ENCODE results near the gene NTN3.

The NTN3 gene

GRCh38 chr16:2457267-2457666 is 13.8 kb upstream of the NTN3 start:
- H3K36me3 ChIP-seq (ENCODE audit: insufficient read depth, low read length) = peaks cover 12% of the 10 kb centered on the region; the same call in 1 of the 2 replicates
- H3K79me2 ChIP-seq (ENCODE audit: control insufficient read depth, insufficient read depth, low read length, unreplicated experiment) = peaks cover 8% of the 10 kb centered on the region
- H3K27me3 ChIP-seq (ENCODE audit: insufficient read depth, low read length) = no peaks in the 10 kb centered on the region
- H3K4me1 ChIP-seq (ENCODE audit: control insufficient read depth, insufficient read depth, low read length, unreplicated experiment) = peaks cover 8% of the 10 kb centered on the region
- H3K27ac ChIP-seq (ENCODE audit: low read depth, low read length) = no peak overlapping the region
- no peak overlapping the region for H2AFZ ChIP-seq (ENCODE audit: low read length, unreplicated experiment)
- no peak overlapping the region for H3K4me3 ChIP-seq (ENCODE audit: low read depth, low read length)

- Histone ChIP-seq H2AFZ (ENCODE audit: low read length, unreplicated experiment) (no peak overlapping the region), H3K27me3 (ENCODE audit: insufficient read depth, low read length) (no peaks in the 10 kb centered on the region), H3K27ac (ENCODE audit: low read depth, low read length) (no peak overlapping the region), H3K36me3 (ENCODE audit: insufficient read depth, low read length) (peaks cover 7% of the 10 kb centered on the region; the same call in 1 of the 2 replicates), H3K4me1 (ENCODE audit: control insufficient read depth, insufficient read depth, low read length, unreplicated experiment) (peaks cover 8% of the 10 kb centered on the region), H3K4me3 (ENCODE audit: low read depth, low read length) (no peak overlapping the region), H3K79me2 (ENCODE audit: control insufficient read depth, insufficient read depth, low read length, unreplicated experiment) (peaks cover 8% of the 10 kb centered on the region)
These were observed 13.2 kb upstream of the NTN3 start for GRCh38 chr16:2457946-2458345.

- Histone ChIP-seq H3K4me1 (ENCODE audit: control insufficient read depth, insufficient read depth, low read length, unreplicated experiment) (peaks cover 12% of the 10 kb centered on the region), H3K36me3 (ENCODE audit: insufficient read depth, low read length) (peaks cover 1% of the 10 kb centered on the region; the same call in 1 of the 2 replicates), H2AFZ (ENCODE audit: low read length, unreplicated experiment) (peak overlapping the region; percentile 41), H3K79me2 (ENCODE audit: control insufficient read depth, insufficient read depth, low read length, unreplicated experiment) (peaks cover 8% of the 10 kb centered on the region), H3K27me3 (ENCODE audit: insufficient read depth, low read length) (no peaks in the 10 kb centered on the region), H3K27ac (ENCODE audit: low read depth, low read length) (no peak overlapping the region), H3K4me3 (ENCODE audit: low read depth, low read length) (peak overlapping the region; percentile 78)
These were observed 12.0 kb upstream of the NTN3 start for GRCh38 chr16:2458887-2459646.

- Histone ChIP-seq H3K4me3 (ENCODE audit: low read depth, low read length) (peak within 1 kb of the TSS; percentile 78), H3K27me3 (ENCODE audit: insufficient read depth, low read length) (no peaks in the 10 kb centered on the region), H3K4me1 (ENCODE audit: control insufficient read depth, insufficient read depth, low read length, unreplicated experiment) (peaks cover 12% of the 10 kb centered on the region), H2AFZ (ENCODE audit: low read length, unreplicated experiment) (peak within 1 kb of the TSS; percentile 41), H3K27ac (ENCODE audit: low read depth, low read length) (no peak within 1 kb of the TSS), H3K36me3 (ENCODE audit: insufficient read depth, low read length) (no peaks in the 10 kb centered on the region), H3K79me2 (ENCODE audit: control insufficient read depth, insufficient read depth, low read length, unreplicated experiment) (peaks cover 8% of the 10 kb centered on the region)
These were observed 11.3 kb upstream of the NTN3 start, which contains the start of gene TEDC2 for GRCh38 chr16:2459647-2460390. Gene TEDC2 (plus strand): TSS chr16:2460109. CDS start chr16:2460145, 36 bp downstream.

DNA sequence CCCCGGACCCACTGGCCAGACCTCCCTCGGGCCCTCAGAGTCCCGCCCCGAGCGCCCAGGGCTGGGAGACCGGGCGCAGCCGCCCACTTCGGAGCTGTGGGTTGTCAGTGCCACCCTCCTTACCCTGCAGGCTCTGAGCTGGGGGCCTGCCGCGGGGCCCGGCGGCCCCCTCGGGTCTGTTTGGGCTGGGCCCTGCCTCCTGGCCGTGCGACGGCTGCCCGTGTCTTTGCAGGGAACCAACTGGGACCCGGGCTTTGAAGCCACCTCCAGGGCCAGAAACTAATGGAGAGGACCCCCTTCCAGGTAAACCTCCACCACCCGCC is 10.7 kb upstream of the NTN3 start:
- H3K4me3 ChIP-seq (ENCODE audit: low read depth, low read length) = peak overlapping the region; percentile 78
- peaks cover 12% of the 10 kb centered on the region for H3K4me1 ChIP-seq (ENCODE audit: control insufficient read depth, insufficient read depth, low read length, unreplicated experiment)
- H3K27me3 ChIP-seq (ENCODE audit: insufficient read depth, low read length) = no peaks in the 10 kb centered on the region
- H3K36me3 ChIP-seq (ENCODE audit: insufficient read depth, low read length) = no peaks in the 10 kb centered on the region
- H3K27ac ChIP-seq (ENCODE audit: low read depth, low read length) = no peak overlapping the region
- no peak overlapping the region for H2AFZ ChIP-seq (ENCODE audit: low read length, unreplicated experiment)
- peaks cover 8% of the 10 kb centered on the region for H3K79me2 ChIP-seq (ENCODE audit: control insufficient read depth, insufficient read depth, low read length, unreplicated experiment)

DNA sequence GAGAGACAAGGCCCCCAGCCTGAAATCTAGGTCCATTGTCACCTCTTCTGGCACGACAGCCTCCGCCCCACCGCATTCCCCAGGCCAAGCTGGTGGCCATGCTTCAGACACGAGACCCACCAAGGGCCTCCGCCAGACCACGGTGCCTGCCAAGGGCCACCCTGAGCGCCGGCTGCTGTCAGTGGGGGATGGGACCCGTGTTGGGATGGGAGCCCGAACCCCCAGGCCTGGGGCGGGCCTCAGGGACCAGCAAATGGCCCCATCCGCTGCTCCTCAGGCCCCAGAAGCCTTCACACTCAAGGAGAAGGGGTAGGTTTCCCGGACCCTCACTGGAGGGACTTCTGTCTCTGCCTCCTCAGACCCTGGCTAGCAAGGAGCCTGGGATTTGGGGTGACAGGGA is 10.2 kb upstream of the NTN3 start:
- no peak overlapping the region for H3K27ac ChIP-seq (ENCODE audit: low read depth, low read length)
- H3K4me3 ChIP-seq (ENCODE audit: low read depth, low read length) = peak overlapping the region; percentile 78
- H3K79me2 ChIP-seq (ENCODE audit: control insufficient read depth, insufficient read depth, low read length, unreplicated experiment) = peaks cover 8% of the 10 kb centered on the region
- H2AFZ ChIP-seq (ENCODE audit: low read length, unreplicated experiment) = no peak overlapping the region
- H3K36me3 ChIP-seq (ENCODE audit: insufficient read depth, low read length) = no peaks in the 10 kb centered on the region
- H3K27me3 ChIP-seq (ENCODE audit: insufficient read depth, low read length) = no peaks in the 10 kb centered on the region
- H3K4me1 ChIP-seq (ENCODE audit: control insufficient read depth, insufficient read depth, low read length, unreplicated experiment) = peaks cover 12% of the 10 kb centered on the region

DNA sequence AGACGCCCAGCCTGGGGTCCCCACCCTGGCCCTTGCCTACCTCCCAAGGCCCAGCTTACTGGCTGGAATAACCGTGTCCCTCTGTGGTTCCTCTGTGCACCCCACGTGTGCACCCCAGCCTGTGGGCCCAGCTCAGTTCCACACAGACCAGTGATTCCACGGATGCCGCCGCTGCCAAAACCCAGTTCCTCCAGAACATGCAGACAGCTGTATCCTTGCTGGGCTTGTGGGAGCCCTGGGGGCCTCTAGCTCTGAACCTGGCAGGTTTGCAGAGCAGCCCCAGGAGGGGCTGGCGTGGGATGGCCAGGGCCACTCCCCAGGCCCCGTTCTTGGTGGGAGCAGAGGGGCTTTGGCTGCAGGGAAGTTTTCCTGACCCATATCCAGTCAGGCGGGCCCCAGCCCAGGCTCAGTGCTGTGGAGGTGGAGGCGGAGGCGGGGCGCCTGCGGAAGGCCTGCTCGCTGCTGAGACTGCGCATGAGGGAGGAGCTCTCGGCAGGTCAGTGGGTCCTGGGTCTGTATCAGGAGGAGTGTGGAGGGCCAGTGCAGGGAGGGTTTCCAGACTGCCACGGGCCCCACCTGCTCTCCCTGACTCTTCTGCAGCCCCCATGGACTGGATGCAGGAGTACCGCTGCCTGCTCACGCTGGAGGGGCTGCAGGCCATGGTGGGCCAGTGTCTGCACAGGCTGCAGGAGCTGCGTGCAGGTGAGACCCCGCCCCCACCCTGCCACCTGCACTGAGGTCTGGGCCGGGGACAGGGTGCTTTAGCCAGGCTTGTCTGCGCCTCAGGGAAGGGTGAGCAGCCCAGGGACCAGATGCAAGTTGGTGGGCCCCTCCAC is 8.8 kb upstream of the NTN3 start:
- Histone ChIP-seq H3K27me3 (ENCODE audit: insufficient read depth, low read length) (no peaks in the 10 kb centered on the region), H3K4me1 (ENCODE audit: control insufficient read depth, insufficient read depth, low read length, unreplicated experiment) (peaks cover 15% of the 10 kb centered on the region), H3K79me2 (ENCODE audit: control insufficient read depth, insufficient read depth, low read length, unreplicated experiment) (peaks cover 8% of the 10 kb centered on the region), H3K27ac (ENCODE audit: low read depth, low read length) (no peak overlapping the region), H3K36me3 (ENCODE audit: insufficient read depth, low read length) (no peaks in the 10 kb centered on the region), H2AFZ (ENCODE audit: low read length, unreplicated experiment) (no peak overlapping the region), H3K4me3 (ENCODE audit: low read depth, low read length) (no peak overlapping the region)

DNA sequence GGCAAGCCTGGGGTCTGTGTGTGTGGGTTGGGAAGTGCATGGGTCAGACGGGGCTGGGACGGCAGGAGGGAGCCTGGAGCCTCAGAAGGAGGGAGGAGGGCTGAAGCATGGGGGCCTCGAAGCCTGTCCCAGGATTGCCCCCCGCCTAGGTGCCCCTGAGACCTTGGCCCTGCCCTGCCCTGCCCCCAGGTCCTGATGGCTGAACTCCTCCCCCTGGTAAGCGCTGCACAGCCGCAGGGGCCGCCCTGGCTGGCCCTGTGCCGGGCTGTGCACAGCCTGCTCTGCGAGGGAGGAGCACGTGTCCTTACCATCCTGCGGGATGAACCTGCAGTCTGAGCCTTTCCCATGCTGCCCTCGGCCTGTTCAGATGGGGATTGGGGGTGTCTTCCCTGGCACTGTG is 6.8 kb upstream of the NTN3 start:
- peaks cover 8% of the 10 kb centered on the region for H3K79me2 ChIP-seq (ENCODE audit: control insufficient read depth, insufficient read depth, low read length, unreplicated experiment)
- peaks cover 26% of the 10 kb centered on the region for H3K4me1 ChIP-seq (ENCODE audit: control insufficient read depth, insufficient read depth, low read length, unreplicated experiment)
- H3K4me3 ChIP-seq (ENCODE audit: low read depth, low read length) = no peak overlapping the region
- H3K27ac ChIP-seq (ENCODE audit: low read depth, low read length) = no peak overlapping the region
- no peaks in the 10 kb centered on the region for H3K36me3 ChIP-seq (ENCODE audit: insufficient read depth, low read length)
- H3K27me3 ChIP-seq (ENCODE audit: insufficient read depth, low read length) = no peaks in the 10 kb centered on the region
- H2AFZ ChIP-seq (ENCODE audit: low read length, unreplicated experiment) = no peak overlapping the region

DNA sequence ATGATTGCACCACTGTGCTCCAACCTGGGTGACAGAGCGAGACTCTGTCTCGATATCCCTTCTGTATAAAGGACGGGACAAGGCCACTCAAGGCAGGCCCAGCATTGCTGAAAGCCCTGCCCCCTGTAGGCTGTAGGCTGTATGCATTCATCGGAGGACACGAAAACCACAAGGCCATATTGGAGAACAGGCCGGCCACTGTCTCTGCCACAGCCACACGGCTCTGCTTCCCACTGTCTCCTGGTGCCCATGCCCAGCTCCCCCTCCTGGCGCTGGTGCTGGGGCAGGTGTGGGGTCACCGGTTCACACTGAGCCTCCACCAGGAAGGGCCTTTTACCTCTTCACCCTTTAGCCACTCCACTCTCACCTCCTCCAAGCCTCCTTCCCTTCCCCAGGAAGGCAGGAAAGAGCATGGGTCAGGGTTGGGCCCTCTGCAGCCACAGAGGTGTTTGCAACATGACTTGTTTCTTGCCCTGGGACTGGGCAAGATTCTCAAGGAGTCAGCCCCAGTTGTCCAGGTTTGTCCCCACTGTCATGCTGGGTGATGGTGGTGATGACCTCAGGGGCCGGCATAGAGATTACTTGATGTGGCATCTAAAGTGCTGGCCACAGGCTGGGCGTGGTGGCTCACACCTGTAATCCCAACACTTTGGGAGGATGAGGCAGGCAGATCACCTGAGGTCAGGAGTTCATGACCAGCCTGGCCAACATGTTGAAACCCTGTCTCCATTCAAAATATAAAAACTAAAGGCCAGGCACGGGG is 5.3 kb upstream of the NTN3 start:
- no peak overlapping the region for H3K27ac ChIP-seq (ENCODE audit: low read depth, low read length)
- H3K4me3 ChIP-seq (ENCODE audit: low read depth, low read length) = no peak overlapping the region
- no peak overlapping the region for H2AFZ ChIP-seq (ENCODE audit: low read length, unreplicated experiment)
- peaks cover 2% of the 10 kb centered on the region for H3K79me2 ChIP-seq (ENCODE audit: control insufficient read depth, insufficient read depth, low read length, unreplicated experiment)
- no peaks in the 10 kb centered on the region for H3K27me3 ChIP-seq (ENCODE audit: insufficient read depth, low read length)
- H3K4me1 ChIP-seq (ENCODE audit: control insufficient read depth, insufficient read depth, low read length, unreplicated experiment) = peaks cover 23% of the 10 kb centered on the region
- H3K36me3 ChIP-seq (ENCODE audit: insufficient read depth, low read length) = no peaks in the 10 kb centered on the region
